ENCODE data around the gene LRP10.

The LRP10 gene

DNA sequence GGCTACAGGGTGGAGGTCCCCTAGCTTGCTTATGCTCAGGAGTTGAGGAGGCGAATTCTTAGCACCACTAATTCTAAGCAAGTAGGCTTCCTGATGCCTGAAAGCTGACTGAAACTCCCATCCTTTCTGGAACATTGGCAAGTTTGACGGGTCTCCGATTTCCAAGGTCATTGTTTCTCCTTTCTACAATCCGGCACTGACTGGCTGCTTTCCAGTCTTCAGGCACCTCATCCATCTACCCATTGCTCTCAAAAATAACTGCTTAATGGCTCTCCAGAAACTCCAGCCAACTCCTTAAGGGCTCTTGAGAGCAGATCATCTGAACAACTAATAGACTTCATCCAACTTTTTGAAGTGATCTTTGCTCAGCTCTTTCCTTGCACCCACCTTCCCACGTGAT is 24.8 kb downstream of the LRP10 start:
- DNase-seq (ENCODE audit: low read depth) = no peak
- H3K4me3 ChIP-seq (ENCODE audit: low read length) = no peak overlapping the region
- TF ChIP-seq, protein P1, sequence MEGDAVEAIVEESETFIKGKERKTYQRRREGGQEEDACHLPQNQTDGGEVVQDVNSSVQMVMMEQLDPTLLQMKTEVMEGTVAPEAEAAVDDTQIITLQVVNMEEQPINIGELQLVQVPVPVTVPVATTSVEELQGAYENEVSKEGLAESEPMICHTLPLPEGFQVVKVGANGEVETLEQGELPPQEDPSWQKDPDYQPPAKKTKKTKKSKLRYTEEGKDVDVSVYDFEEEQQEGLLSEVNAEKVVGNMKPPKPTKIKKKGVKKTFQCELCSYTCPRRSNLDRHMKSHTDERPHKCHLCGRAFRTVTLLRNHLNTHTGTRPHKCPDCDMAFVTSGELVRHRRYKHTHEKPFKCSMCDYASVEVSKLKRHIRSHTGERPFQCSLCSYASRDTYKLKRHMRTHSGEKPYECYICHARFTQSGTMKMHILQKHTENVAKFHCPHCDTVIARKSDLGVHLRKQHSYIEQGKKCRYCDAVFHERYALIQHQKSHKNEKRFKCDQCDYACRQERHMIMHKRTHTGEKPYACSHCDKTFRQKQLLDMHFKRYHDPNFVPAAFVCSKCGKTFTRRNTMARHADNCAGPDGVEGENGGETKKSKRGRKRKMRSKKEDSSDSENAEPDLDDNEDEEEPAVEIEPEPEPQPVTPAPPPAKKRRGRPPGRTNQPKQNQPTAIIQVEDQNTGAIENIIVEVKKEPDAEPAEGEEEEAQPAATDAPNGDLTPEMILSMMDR (IDR thresholded peaks at IDR 0.05; ENCODE audit: insufficient read depth, low read depth, low read length, missing control alignments) = no peak

DNA sequence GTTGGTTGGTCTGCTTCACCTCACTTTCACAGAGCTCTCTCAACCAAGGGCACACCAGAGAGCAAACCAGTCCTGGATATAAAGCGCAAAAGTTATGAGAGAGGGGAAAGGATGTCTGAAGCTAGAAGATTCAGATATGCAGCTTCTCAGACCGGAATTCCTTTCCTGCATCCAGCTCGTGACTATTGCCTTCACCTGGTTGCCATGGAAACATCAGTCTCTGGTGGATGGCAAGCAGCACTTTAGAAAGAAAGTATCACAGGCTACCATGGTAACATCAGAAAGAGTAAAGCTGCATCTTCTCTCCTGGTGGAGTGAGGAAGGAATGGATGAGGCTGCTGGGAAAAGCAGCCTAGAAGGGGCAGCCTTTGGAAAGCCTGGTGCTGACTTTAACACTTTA is 25.2 kb downstream of the LRP10 start:
- DNase-seq (ENCODE audit: low read depth) = no peak
- TF ChIP-seq, protein P1 (IDR thresholded peaks at IDR 0.05; ENCODE audit: insufficient read depth, low read depth, low read length, missing control alignments) = no peak
- no peak overlapping the region for H3K4me3 ChIP-seq (ENCODE audit: low read length)

DNA sequence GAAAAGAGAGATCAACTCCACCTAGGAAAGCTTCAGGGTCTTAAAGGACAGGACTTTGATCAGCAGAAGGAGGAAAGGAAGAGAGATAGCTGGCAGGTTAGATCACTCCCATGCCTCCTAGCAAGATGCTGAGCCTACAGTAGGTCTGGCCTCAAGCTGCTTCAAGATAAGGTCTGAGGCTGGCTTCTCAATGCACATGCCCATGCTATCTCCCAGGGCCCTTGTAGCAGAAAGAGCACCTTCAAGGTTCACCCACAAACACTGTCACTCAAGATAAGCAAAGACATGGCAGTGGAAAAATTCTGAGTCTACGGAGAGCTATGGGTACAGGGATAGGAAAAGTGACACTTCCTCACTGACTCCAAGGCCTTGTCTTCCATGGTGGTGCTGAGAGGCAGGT is 25.8 kb downstream of the LRP10 start:
- no peak overlapping the region for H3K4me3 ChIP-seq (ENCODE audit: low read length)
- TF ChIP-seq, protein P1 (IDR thresholded peaks at IDR 0.05; ENCODE audit: insufficient read depth, low read depth, low read length, missing control alignments) = no peak
- no peak for DNase-seq (ENCODE audit: low read depth)

DNA sequence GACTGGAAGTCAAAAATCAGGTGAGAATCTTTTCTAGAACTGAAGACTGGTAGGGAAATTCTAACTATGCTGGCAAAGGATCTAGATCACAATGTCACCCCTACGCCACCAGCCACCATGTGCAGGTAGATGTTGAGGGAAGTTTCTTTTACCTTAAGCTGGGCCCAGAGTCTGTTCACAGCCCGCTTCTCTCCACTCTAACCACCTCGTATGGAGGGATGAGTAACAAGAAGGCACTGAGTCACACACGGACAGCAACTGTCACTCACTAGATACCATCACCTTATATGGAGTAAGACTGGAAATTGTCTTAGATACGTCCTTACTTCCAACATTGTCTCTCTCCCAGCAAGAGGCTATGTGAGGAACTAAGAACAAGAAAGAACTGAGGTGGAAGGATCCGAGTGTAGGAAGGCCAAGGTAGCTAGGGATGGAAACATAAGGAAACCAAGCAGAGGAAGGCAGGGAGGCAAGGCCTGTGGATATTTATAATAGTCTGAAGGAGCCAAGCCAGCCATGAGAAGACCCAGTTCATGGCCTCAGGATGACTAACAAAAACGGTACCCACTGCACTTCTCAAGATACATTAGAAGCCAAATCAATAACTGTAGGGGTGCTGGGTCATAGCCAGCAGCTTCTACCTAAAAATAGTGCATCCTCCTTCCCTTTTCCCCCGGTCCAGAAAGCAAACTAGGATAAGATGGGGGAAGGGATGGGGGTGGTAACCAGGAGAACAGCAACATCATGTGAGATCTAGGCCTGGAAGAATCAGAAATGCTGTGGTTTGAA is 27.0 kb downstream of the LRP10 start:
- H3K4me3 ChIP-seq (ENCODE audit: low read length) = no peak overlapping the region
- DNase-seq (ENCODE audit: low read depth) = peak; percentile 91
- TF ChIP-seq, protein P1 (IDR thresholded peaks at IDR 0.05; ENCODE audit: insufficient read depth, low read depth, low read length, missing control alignments) = no peak

DNA sequence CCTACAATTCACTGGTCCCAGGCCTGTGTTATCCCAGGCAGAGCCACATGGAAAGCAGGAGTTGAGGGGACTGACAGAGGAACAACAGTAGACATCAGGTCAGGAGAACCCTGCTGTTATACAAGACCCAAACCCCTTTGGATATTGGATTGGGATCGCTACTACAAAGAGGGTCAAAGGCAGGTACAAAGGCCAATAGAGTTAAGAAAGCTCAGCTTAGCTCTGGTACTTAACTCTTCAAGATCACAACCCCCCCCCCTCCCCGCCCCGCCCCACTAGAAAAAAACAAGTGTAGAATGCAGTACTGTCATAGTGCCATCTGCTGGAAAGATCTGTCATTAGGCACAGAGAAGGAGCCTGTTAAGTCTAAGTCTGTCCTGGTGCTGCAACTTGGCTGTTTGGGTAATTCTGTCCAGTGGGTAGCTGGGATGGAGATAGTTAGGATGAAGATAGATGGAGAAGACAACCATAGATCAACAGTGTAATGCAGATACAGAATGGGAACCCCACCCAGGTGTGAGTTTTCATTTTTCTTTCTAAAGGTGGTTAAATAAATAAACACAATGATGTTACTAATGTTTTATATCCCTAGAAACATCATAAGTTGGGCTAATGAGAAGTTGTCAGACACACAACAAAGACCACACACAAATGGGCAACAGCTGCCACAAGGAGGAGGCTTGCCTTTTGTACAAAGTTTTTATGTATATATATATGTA is 28.7 kb downstream of the LRP10 start:
- no peak overlapping the region for H3K4me3 ChIP-seq (ENCODE audit: low read length)
- TF ChIP-seq, protein P1 (IDR thresholded peaks at IDR 0.05; ENCODE audit: insufficient read depth, low read depth, low read length, missing control alignments) = peak; percentile 65
- DNase-seq (ENCODE audit: low read depth) = peak; percentile 82

DNA sequence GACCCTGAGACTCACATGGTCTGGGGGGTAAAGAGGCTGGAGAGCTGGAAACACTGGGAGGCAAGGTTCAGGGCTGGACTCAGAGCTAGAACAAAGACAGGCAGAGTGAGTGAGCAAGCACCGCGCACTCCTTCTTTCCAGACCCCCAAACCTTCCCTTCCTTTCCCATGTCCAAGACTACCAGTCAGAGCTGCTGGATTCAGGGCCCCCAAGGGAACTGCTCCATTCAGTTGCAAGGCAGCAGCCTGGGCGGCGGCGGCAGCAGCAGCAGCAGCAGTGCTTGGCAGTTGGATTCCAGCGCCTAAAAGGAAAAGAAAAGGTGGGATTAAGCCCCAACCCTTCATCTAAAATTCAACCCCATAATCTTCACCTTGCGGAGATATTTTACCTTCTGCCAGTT is 30.3 kb downstream of the LRP10 start:
- TF ChIP-seq, protein P1 (IDR thresholded peaks at IDR 0.05; ENCODE audit: insufficient read depth, low read depth, low read length, missing control alignments) = no peak
- no peak for DNase-seq (ENCODE audit: low read depth)
- H3K4me3 ChIP-seq (ENCODE audit: low read length) = no peak overlapping the region

Data from epithelial cell of esophagus (primary cell).